Suprapubic skin (tissue), 4 donors: Measurements from ENCODE around the gene RAB31. TPM values are rescaled to one million over a fixed set of nuclear protein-coding genes. Genes with fewer than 3 reads are reported as not detected.
"Not testable (repeated sequence)": the region's sequence is repeated elsewhere in the genome, so short reads cannot be mapped to it uniquely, and the experiment has no call there.

Source experiments
- DNase-seq, 2 donors: peaks; one replicate each; pipeline ENCODE4 v3.0.0-alpha.2; 2019; ENCODE audit warnings: low spot score in 2 of 2
- H3K27ac ChIP-seq: fragments of 200-600 bp; sonication (generic); one replicate; pipeline ENCODE4 v1.5.1; 2019
- H3K27me3 ChIP-seq: fragments of 200-600 bp; sonication (generic); one replicate; pipeline ENCODE4 v1.5.1; 2019
- H3K36me3 ChIP-seq: fragments of 200-600 bp; sonication (generic); one replicate; pipeline ENCODE4 v1.5.1; 2019
- H3K4me1 ChIP-seq: fragments of 200-600 bp; sonication (generic); one replicate; pipeline ENCODE4 v1.5.1; 2019
- H3K4me3 ChIP-seq: fragments of 200-600 bp; sonication (generic); one replicate; pipeline ENCODE4 v1.5.1; 2019; ENCODE audit warnings: mild to moderate bottlenecking
- H3K9me3 ChIP-seq: fragments of 200-600 bp; sonication (generic); one replicate; pipeline ENCODE4 v1.5.1; 2019
- CTCF ChIP-seq, 2 donors: fragments of 200-600 bp in 1 of 2; fragments of 450-650 bp in 1 of 2; sonication (generic) in 1 of 2; IDR thresholded peaks; one replicate each; pipeline ENCODE4 v1.5.1; 2016 to 2019; ENCODE audit warnings: antibody characterized with exemption in 2 of 2, mild to moderate bottlenecking in 1 of 2, moderate library complexity in 1 of 2
- EP300 ChIP-seq: sonication (generic); formaldehyde crosslinking; IDR thresholded peaks from one replicate; pipeline ENCODE4 v1.6.1; 2017; ENCODE audit warnings: antibody characterized with exemption
- POLR2A ChIP-seq, 2 donors: fragments of 450-650 bp; IDR thresholded peaks; one replicate each; pipeline ENCODE4 v1.6.1; 2017; ENCODE audit warnings: antibody characterized with exemption in 2 of 2, mild to moderate bottlenecking in 2 of 2, moderate library complexity in 2 of 2
- POLR2AphosphoS5 ChIP-seq, 3 donors: sonication (generic); formaldehyde crosslinking; IDR thresholded peaks; one replicate each; pipeline ENCODE4 v1.6.1; 2017; ENCODE audit warnings: antibody characterized with exemption in 3 of 3
- WGBS: methylation state at CpG from one replicate; pipeline ENCODE4 v1.1.5; 2018; 5-methylcytosine and 5-hydroxymethylcytosine counted together
- total RNA-seq, 4 donors: library from RNA; depleted of rRNA; stranded (reverse); fragments of >200 nt; gene quantifications; one replicate each; pipeline ENCODE4 v1.1.0, GENCODE V29; 2016

Gene RAB31
- total RNA-seq, 4 donors from 2014 or later: 5.8 to 15.2 (median 11.4) TPM

DNA sequence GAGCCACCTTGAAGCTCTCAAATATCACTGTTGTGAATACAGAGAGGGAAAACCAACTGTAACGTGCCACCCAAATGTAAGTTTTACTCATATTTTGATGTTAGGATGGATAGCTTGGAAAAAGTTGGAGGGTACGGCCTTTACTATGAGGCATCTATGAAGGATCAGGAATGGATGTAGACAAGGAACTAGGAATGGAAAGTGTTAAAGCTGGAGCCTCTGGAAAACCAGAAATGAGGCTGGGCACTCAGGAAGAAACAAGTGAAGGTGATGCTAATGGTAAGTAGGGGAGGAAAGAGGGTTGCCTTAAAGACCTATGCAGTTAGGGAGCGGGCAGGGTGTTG, 177.9 kb downstream of the RAB31 start:
- DNase-seq: no peak
- Histone ChIP-seq H3K4me3 (no peak overlapping the region), H3K36me3 (no peaks in the 10 kb centered on the region), H3K27me3 (no peaks in the 10 kb centered on the region), H3K9me3 (no peaks in the 10 kb centered on the region), H3K27ac (no peak overlapping the region), H3K4me1 (no peaks in the 10 kb centered on the region)
- TF ChIP-seq CTCF (IDR thresholded peaks at IDR 0.05) (no peak), POLR2AphosphoS5 (IDR thresholded peaks at IDR 0.05) (no peak), EP300 (no peak), POLR2A (IDR thresholded peaks at IDR 0.05) (no peak)
- 88% methylated on average over 3 of the region's 3 CpGs for WGBS

- Histone ChIP-seq H3K36me3 (no peaks in the 10 kb centered on the region), H3K27me3 (no peaks in the 10 kb centered on the region), H3K4me3 (no peak overlapping the region), H3K4me1 (no peaks in the 10 kb centered on the region), H3K27ac (no peak overlapping the region), H3K9me3 (no peaks in the 10 kb centered on the region)
- WGBS: 96% methylated on average over 5 of the region's 5 CpGs
- no peak for DNase-seq
- TF ChIP-seq POLR2AphosphoS5 (IDR thresholded peaks at IDR 0.05) (no peak), POLR2A (IDR thresholded peaks at IDR 0.05) (no peak), CTCF (IDR thresholded peaks at IDR 0.05) (no peak), EP300 (no peak)
These were observed 179.9 kb downstream of the RAB31 start for GRCh38 chr18:9887992-9888391.

DNA sequence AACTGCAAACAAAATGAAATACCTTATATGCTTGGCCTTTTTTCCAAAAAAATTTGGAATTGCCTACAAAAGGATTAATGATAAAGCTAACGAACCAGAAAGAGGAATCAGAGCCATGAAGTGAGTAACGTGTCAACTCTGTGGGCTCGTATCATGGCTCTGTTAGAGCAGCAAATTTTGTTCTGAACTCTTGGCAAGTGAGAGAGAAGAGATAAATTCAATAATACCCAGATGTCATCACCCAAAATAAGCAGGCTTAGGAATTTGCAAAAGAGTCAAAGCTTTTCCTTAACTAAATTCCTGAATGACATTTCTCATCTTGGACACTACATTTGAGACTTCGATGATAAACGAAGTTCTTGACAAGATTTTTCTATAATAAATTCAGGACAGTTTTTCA, 182.1 kb downstream of the RAB31 start:
- H3K27me3 ChIP-seq: no peaks in the 10 kb centered on the region
- WGBS: 64% methylated on average over 5 of the region's 5 CpGs
- no peak overlapping the region for H3K4me3 ChIP-seq
- H3K27ac ChIP-seq: no peak overlapping the region
- no peak for TF ChIP-seq POLR2AphosphoS5 (IDR thresholded peaks at IDR 0.05)
- no peak for TF ChIP-seq POLR2A (IDR thresholded peaks at IDR 0.05)
- no peak for DNase-seq
- H3K36me3 ChIP-seq: no peaks in the 10 kb centered on the region
- H3K9me3 ChIP-seq: no peaks in the 10 kb centered on the region
- no peaks in the 10 kb centered on the region for H3K4me1 ChIP-seq

GRCh38 chr18:9890957-9891356, 182.9 kb downstream of the RAB31 start:
- no peaks in the 10 kb centered on the region for H3K27me3 ChIP-seq
- no peaks in the 10 kb centered on the region for H3K4me1 ChIP-seq
- no peak for DNase-seq
- 88% methylated on average over 1 of the region's 1 CpG for WGBS
- no peaks in the 10 kb centered on the region for H3K36me3 ChIP-seq
- no peak overlapping the region for H3K4me3 ChIP-seq
- no peak overlapping the region for H3K27ac ChIP-seq
- TF ChIP-seq CTCF (IDR thresholded peaks at IDR 0.05) (no peak), POLR2AphosphoS5 (IDR thresholded peaks at IDR 0.05) (no peak), POLR2A (IDR thresholded peaks at IDR 0.05) (no peak), EP300 (no peak)
- H3K9me3 ChIP-seq: no peaks in the 10 kb centered on the region

DNA sequence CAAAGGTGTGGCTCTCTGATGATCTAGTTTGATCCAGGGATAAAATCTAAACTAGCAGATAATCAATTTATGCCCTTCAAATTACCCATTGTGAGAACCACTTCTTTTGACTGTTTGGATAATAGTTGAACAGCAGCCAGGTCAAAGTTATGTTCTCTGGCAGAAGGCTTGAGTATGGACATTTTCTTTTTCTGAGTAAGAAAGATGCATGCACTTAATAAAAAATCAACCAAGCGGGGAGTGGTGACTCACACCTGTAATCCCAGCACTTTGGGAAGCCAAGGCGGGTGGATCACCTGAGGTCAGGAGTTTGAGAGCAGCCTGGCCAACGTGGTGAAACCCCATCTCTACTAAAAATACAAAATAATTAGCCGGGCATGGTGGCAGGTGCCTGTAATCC, 183.4 kb downstream of the RAB31 start:
- not testable (repeated sequence) for H3K27me3 ChIP-seq, H3K36me3 ChIP-seq, H3K27ac ChIP-seq, H3K4me1 ChIP-seq, H3K4me3 ChIP-seq, DNase-seq, H3K9me3 ChIP-seq
- WGBS: 82% methylated on average over 4 of the region's 4 CpGs

- Histone ChIP-seq H3K4me1 (no peaks in the 10 kb centered on the region), H3K27ac (no peak overlapping the region), H3K36me3 (no peaks in the 10 kb centered on the region), H3K4me3 (no peak overlapping the region), H3K27me3 (no peaks in the 10 kb centered on the region), H3K9me3 (no peaks in the 10 kb centered on the region)
- TF ChIP-seq POLR2AphosphoS5 (IDR thresholded peaks at IDR 0.05) (no peak), POLR2A (IDR thresholded peaks at IDR 0.05) (no peak), CTCF (IDR thresholded peaks at IDR 0.05) (no peak), EP300 (no peak)
- no peak for DNase-seq
- WGBS: 92% methylated on average over 6 of the region's 6 CpGs
These were observed 186.5 kb downstream of the RAB31 start for GRCh38 chr18:9894454-9895068.
